Motor neuron (in vitro differentiated cells): Measurements from ENCODE around the gene KBTBD7. TPM values are rescaled to one million over a fixed set of nuclear protein-coding genes. Genes with fewer than 3 reads are reported as not detected.
A peak's percentile ranks its signal among the peaks of the same experiment; 100 is the strongest.

Experiments used
- ATAC-seq, 8 experiments: fragments of 200-7000 bp; cut with Tn5 transposase; replicated peaks in 6 of 8; 2 replicates each; pipeline ENCODE4 v1.8.0; 2021; ENCODE audit warnings: mild to moderate bottlenecking in 8 of 8, moderate library complexity in 8 of 8
- H3K27ac ChIP-seq, 2 donors: fragments of 250-450 bp; sonication (Bioruptor Pico); 2 replicates each; pipeline ENCODE4 v1.9.0; 2021; ENCODE audit warnings: antibody characterized with exemption in 2 of 2, mild to moderate bottlenecking in 2 of 2, moderate library complexity in 1 of 2
- H3K4me1 ChIP-seq, 2 donors: fragments of 250-450 bp; sonication (Bioruptor Pico); replicated peaks in 1 of 2; 2 replicates each; pipeline ENCODE4 v1.6.1; 2021; ENCODE audit warnings: antibody characterized with exemption in 2 of 2, mild to moderate bottlenecking in 2 of 2, moderate library complexity in 1 of 2
- H3K4me3 ChIP-seq, 5 donors: fragments of 250-450 bp; sonication (Bioruptor Pico); 2 replicates each; pipeline ENCODE4 v1.9.0; 2021; ENCODE audit warnings: antibody characterized with exemption in 5 of 5, mild to moderate bottlenecking in 5 of 5, moderate library complexity in 4 of 5
- WGBS, 10 experiments: fragments of 450-650 bp; shearing (Covaris generic); methylation state at CpG; one replicate each; pipeline ENCODE4 v1.0.0; 2022; 5-methylcytosine and 5-hydroxymethylcytosine counted together
- in situ Hi-C, 9 experiments: fragments of 400-800 bp; cut with MboI; loops; one replicate each; pipeline ENCODE4 v1.15.0; 2021; ENCODE audit warnings: low sequenced_read_pairs in 9 of 9, low pct_unique_long_range_greater_than_20kb in 2 of 9; ENCODE audit not compliant: unreplicated experiment in 9 of 9
- total RNA-seq, 8 experiments: library from RNA; unstranded; fragments of 300-600 nt; gene quantifications; 2 replicates each; pipeline versions ENCODE4 v1.2.3 to v1.2.4, GENCODE V29; 2022

The KBTBD7 gene
- total RNA-seq, 8 experiments from 2014 or later: 5.3 to 16.0 (median 11.4) TPM

DNA sequence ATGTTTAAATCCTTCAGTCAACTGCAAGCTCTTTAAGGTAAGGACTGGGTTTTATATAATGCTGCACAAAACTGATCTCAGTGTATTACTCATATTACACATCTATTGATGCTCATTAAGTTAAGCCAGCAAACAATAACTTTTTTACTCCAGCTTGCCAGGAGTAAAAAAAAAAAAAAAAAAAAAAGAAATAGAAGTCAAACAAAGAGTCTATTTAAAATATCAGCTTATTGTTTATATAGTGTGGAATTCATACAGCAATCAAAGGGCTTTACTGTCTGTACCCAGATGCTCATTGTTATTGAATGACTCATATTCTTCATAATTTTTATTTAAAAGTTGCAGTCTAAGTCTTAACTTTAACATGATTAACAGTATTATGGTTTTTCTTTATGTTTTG lies 21.8 kb upstream of the KBTBD7 start:
- Histone ChIP-seq H3K4me3 (no peak overlapping the region), H3K4me1 (no peaks in the 10 kb centered on the region), H3K27ac (no peak overlapping the region)
- ATAC-seq: peak in 1 of 8 experiments; percentile 16
- in situ Hi-C loops: loop anchor here in 1 of 9 experiments (25.0 kb wide), 1 partner anchor 129 kb away; no protein-coding TSS in a partner anchor

DNA sequence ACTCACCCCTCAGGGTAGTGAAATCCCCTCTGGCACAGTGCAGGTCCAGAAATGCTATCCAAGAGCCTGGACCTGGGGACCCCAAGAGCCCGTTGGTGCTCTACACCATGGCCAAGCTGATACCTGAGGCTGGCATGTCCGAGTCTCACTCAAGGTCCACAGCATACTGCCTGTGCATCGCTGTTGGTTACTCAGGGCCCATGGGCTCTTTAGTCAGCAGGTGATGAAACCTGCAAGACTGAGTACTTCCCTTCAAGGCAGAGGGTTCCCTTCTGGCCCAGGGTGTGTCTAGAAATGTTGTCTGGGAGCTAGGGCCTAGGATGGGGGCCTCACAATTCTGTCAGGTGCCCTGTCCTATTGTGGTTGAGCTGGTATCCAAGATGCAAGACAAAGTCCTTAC lies 19.6 kb upstream of the KBTBD7 start:
- Histone ChIP-seq H3K4me3 (no peak overlapping the region), H3K4me1 (no peaks in the 10 kb centered on the region), H3K27ac (no peak overlapping the region)
- ATAC-seq: no peak
- 70 to 90% (median 82%) methylated on average over 1 to 3 of the region's 3 CpGs; no CpG with 5 or more reads in 6 of the 10 experiments for WGBS, 10 experiments
- in situ Hi-C loops: loop anchor here in 1 of 9 experiments (25.0 kb wide), 1 partner anchor 127 kb away; no protein-coding TSS in a partner anchor

DNA sequence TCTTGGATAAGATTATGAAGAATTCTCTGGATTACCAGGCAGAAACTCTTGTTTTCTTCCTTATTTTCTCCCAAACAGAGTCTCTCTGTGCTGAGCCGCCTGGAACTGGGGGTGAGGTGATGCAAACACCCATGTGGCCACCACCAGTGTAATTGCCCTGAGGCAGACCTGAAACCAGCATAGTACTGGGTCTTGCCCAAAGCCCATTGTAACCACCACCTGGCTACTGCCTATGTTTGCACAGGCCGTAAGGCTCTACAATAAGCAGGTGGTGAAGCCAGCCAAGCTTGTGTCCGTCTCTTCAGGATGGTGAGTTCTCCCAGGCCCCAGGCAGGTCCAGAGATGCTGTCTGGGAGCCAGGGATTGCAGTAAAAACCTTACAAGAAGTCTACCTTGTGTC lies 18.9 kb upstream of the KBTBD7 start:
- H3K4me3 ChIP-seq: no peak overlapping the region
- no peak for ATAC-seq
- H3K27ac ChIP-seq: no peak overlapping the region
- in situ Hi-C loops: loop anchor here in 1 of 9 experiments (25.0 kb wide), 1 partner anchor 126 kb away; no protein-coding TSS in a partner anchor
- H3K4me1 ChIP-seq: no peaks in the 10 kb centered on the region
- WGBS, 10 experiments: 40 to 100% (median 100%) methylated on average over 1 to 3 of the region's 3 CpGs; no CpG with 5 or more reads in 5 of the 10 experiments

DNA sequence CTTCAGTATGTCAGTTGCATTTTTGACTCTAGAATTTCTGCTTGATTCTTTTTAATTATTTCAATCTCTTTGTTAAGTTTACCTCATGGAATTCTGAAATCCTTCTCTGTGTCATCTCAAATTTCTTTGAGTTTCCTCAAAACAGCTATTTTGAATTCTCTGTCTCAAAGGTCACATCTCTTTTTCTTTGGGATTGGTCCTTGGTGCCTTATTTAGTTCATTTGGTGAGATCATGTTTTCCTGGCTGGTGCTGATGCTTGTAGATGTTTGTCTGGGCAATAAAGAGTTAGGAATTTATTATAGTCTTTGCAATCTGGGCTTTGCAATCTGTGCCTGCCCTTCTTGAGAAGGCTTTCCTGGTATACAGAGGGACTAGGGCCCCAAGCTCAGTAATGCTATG lies 18.5 kb upstream of the KBTBD7 start:
- ATAC-seq: no peak

DNA sequence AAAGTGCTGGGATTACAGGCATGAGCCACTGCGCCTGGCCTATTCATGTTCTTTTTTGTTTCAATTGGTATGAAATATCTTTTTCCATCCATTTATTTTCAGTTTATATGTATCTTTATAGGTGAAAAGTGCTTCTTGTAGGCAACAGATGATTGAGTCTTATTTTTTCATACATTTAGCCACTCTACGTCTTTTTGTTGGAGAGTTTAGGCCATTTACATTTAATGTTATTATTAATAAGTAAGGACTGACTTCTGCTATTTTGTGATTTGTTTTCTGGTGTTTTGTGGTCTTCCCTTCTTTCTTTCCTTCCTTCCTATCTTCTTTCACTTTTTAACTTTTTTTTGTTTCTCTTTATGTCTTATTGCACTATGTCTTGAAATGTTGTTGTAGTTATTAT lies 16.7 kb upstream of the KBTBD7 start:
- Histone ChIP-seq H3K27ac (no peak overlapping the region), H3K4me1 (no peaks in the 10 kb centered on the region), H3K4me3 (no peak overlapping the region)
- ATAC-seq: no peak
- in situ Hi-C loops: loop anchor here in 1 of 9 experiments (25.0 kb wide), 1 partner anchor 124 kb away; no protein-coding TSS in a partner anchor
- 78 to 100% (median 100%) methylated on average over 1 to 2 of the region's 2 CpGs; no CpG with 5 or more reads in 1 of the 10 experiments for WGBS, 10 experiments

More for the DNA sequence above, 18.5 kb upstream of the KBTBD7 start:
- H3K4me3 ChIP-seq: no peak overlapping the region
- H3K27ac ChIP-seq: no peak overlapping the region
- in situ Hi-C loops: loop anchor here in 1 of 9 experiments (25.0 kb wide), 1 partner anchor 126 kb away; no protein-coding TSS in a partner anchor
- H3K4me1 ChIP-seq: no peaks in the 10 kb centered on the region

DNA sequence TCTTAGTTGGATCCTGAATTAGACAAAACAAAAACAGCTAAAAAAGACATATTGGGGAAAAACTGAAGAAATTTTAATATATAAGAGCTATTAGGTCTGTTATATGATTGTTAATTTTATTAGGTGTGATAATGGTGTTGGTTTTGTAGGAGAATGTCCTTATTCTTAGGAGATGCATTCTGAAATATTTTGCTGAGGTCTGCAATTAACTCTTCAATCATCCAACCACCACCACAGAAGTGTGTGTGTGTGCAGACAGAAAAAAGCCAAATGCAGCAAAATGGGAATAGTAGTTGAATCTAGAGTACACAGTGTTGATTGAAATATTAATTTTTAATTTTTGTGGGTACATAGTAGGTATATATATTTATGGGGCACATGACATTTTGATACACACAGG lies 12.1 kb upstream of the KBTBD7 start:
- H3K27ac ChIP-seq: no peak overlapping the region
- no peaks in the 10 kb centered on the region for H3K4me1 ChIP-seq
- ATAC-seq: no peak
- in situ Hi-C loops: loop anchor here in 1 of 9 experiments (25.0 kb wide), 1 partner anchor 119 kb away; no protein-coding TSS in a partner anchor
- H3K4me3 ChIP-seq: no peak overlapping the region

DNA sequence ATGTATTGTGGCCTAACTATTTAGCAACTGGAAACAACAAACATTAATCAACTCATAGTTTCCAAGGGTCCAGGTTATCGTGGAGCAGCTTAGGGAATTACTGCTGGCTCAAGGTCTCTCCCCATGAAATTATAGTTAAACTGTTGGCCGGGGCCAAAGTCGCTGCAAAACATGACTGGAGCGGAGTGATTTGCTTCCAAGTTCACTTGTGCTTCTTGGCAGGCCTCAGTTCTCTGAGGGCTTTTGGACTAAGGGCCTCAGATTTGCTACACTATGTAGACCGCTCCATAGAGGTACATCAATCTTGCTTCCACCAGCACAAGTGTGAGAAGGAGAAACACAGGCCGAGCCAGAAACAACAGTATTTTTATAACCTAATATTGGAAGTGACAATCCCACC lies 9.4 kb upstream of the KBTBD7 start:
- in situ Hi-C loops: loop anchor here in 1 of 9 experiments (25.0 kb wide), 1 partner anchor 117 kb away; no protein-coding TSS in a partner anchor
- Histone ChIP-seq H3K4me1 (no peaks in the 10 kb centered on the region), H3K27ac (no peak overlapping the region), H3K4me3 (no peak overlapping the region)
- no peak for ATAC-seq
- 80 to 100% (median 92%) methylated on average over 3 to 6 of the region's 6 CpGs; no CpG with 5 or more reads in 2 of the 10 experiments for WGBS, 10 experiments

DNA sequence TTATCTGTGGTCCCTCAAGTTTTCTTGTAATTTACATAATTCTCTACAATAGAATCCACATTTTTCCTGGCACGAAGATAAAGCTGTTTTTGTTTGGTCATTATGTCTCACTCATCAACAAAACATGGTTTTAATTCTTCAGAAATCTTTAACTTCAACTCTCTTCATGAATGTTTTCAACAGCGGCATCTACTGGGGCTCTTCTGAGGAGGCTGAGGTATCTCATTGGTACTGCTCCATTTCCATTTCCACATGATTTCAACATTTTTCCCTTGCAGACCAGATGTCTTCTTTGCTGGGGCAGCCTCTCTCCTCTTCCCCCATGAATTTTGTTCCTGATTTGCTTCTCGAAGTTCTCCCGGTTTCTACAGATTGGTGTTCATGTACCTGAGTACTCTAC lies 5.8 kb upstream of the KBTBD7 start:
- Histone ChIP-seq H3K27ac (no peak overlapping the region), H3K4me3 (no peak overlapping the region), H3K4me1 (no peaks in the 10 kb centered on the region)
- 2 to 96% (median 70%) methylated on average over 1 to 4 of the region's 4 CpGs for WGBS, 10 experiments
- in situ Hi-C loops: loop anchor here in 1 of 9 experiments (25.0 kb wide), 1 partner anchor 113 kb away; no protein-coding TSS in a partner anchor
- ATAC-seq: peak in 3 of 8 experiments; percentile 54 to 71 (median 66)

DNA sequence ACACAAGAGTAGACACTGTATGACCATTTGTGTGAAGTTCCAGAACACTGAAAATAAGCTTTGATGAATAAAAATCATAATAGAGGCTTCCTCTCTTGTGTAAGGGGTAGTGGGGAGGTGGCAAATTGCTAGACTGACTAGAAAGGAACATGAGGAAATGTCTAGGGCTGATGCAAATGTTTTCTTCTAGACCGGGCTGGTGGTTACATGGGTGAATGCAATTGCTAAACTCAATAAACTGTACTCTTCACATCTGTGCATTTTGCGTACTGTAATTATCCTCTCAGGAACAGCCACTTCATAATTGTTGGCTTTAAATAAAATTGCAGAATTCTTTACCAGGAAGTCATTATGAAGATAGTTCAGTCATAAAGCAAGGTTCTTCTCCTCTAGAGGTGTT lies 5.2 kb upstream of the KBTBD7 start:
- 0 to 100% (median 87%) methylated on average over 1 to 2 of the region's 2 CpGs for WGBS, 10 experiments
- in situ Hi-C loops: no loop called here
- H3K27ac ChIP-seq: no peak overlapping the region
- peak in 3 of 8 experiments; percentile 45 to 78 (median 72) for ATAC-seq
- no peak overlapping the region for H3K4me3 ChIP-seq
- H3K4me1 ChIP-seq: no peaks in the 10 kb centered on the region

DNA sequence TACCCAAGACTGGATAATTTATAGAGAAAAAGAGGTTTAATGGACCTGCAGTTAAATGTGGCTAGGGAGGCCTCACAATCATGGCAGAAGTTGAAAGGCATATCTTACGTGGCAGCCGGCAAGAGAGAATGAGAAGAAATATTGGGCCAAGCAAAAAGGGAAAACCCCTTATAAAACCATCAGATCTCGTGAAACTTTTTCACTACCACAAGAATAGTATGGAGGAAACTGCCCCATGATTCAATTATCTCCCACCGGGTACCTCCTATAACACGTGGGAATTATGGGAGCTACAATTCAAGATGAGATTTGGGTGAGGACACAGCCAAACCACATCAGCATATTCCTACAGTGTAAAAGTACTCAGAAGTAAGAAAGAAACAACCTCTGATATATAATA lies 4.7 kb upstream of the KBTBD7 start:
- H3K27ac ChIP-seq: no peak overlapping the region
- no peaks in the 10 kb centered on the region for H3K4me1 ChIP-seq
- 34 to 100% (median 79%) methylated on average over 1 to 5 of the region's 5 CpGs for WGBS, 10 experiments
- no peak for ATAC-seq
- in situ Hi-C loops: no loop called here
- no peak overlapping the region for H3K4me3 ChIP-seq

DNA sequence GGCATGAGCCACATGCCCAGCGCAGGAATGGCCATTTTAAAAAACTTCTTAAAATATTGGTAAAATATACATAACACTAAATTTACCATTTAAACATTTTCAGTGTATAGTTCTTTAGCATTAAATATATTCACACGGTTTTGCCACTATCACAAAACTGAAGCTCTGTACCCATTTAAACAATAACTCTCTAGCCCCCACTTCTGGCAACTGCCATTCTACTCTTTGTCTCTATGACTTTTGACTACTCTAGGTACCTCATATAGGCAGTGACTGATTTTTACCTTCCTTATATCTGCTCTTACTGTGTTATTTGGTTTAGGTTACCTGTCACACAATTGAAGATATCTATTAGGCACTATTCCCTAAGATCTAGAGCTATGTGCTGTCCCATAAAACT lies 2.3 kb upstream of the KBTBD7 start:
- in situ Hi-C loops: no loop called here
- Histone ChIP-seq H3K4me3 (no peak overlapping the region), H3K4me1 (peaks cover 17 to 19% of the 10 kb centered on the region in 2 donors), H3K27ac (no peak overlapping the region)
- 20 to 100% (median 78%) methylated on average over 1 to 2 of the region's 2 CpGs; no CpG with 5 or more reads in 3 of the 10 experiments for WGBS, 10 experiments
- ATAC-seq: no peak

DNA sequence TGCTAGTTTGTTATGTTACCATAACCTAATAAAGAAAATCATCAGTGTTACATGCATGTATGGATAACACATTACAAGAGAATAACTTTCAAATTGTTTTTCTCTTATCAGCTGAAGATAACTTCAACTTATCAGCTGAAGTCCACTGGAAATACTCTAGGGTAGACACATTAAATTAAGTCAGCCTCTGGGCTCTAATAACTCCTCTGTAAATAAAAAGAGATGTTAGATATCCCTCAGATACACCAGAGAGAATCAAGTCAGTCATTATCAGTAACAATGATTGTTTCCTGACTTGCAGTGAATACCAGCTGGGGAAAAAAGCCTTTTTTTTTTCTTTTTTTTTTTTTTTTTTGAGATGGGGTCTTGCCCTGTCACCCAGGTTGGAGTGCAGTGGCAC lies 1.6 kb upstream of the KBTBD7 start:
- in situ Hi-C loops: no loop called here
- H3K27ac ChIP-seq: no peak overlapping the region
- no peak overlapping the region for H3K4me3 ChIP-seq
- ATAC-seq: no peak
- H3K4me1 ChIP-seq: peaks cover 17 to 22% of the 10 kb centered on the region in 2 donors

DNA sequence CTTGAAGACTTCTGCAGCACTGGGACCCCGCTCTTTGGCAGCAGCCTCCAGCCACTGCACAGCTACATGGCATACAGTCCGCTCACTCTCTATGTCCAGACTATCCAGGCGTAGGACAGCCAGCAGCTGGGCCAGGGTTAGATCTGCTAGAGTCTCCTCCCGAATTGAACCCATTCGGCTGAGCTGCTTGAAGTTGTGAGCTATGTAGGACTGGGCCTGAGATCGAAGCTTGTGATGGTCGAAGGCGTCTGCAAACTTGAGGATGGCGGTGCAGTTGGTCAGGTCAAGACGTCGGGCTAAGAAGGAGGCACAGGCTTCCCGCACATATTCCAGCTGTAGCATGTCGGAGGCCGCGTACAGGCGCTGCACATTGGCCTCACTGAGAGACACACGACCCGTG lies 900 bp downstream of the KBTBD7 start:
- no peak for ATAC-seq
- H3K4me1 ChIP-seq: peaks cover 17 to 26% of the 10 kb centered on the region in 2 donors
- H3K27ac ChIP-seq: peak overlapping the region; percentile 87 to 90
- peak overlapping the region; percentile 42 to 78 (median 47) for H3K4me3 ChIP-seq
- in situ Hi-C loops: no loop called here
- 83% methylated on average over 2 of the region's 18 CpGs; no CpG with 5 or more reads in 9 of the 10 experiments for WGBS, 10 experiments

DNA sequence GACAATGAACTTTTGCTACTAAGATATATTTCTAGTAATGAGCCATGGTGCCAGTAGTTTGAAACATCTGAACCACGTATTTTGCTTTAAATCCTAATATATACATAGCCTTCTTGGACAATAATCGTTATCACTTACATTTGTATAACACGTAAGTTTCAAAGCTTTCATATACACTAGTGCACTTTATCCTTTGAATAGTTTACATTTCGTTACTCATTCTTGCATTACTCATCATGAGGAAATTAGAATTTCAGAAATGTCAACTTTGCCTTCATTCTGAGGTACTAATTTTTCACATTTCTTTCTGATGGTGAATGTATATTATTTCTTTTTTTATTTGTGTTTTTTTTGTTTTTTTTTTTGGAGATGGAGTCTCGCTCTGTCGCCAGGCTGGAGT lies 5.8 kb downstream of the KBTBD7 start:
- no peak overlapping the region for H3K4me3 ChIP-seq
- 35 to 100% (median 92%) methylated on average over 3 to 6 of the region's 6 CpGs for WGBS, 10 experiments
- in situ Hi-C loops: no loop called here
- peaks cover 14 to 24% of the 10 kb centered on the region in 2 donors for H3K4me1 ChIP-seq
- no peak overlapping the region for H3K27ac ChIP-seq
- ATAC-seq: no peak
